Neural cell (in vitro differentiated cells): ENCODE data around the gene ZRANB3. TPM values are rescaled to one million over a fixed set of nuclear protein-coding genes. Genes with fewer than 3 reads are reported as not detected.

Experiments
- H2AFZ ChIP-seq: fragments of 200-600, 300-800 bp; sonication (generic), shearing (Covaris generic); 2 replicates; pipeline ENCODE4 v1.6.0; 2014; ENCODE audit warnings: low read depth, mild to moderate bottlenecking, antibody characterized with exemption, low read length, moderate library complexity
- H3F3A ChIP-seq: fragments of 200-600 bp; shearing (Covaris generic); 2 replicates; pipeline ENCODE4 v1.6.1; 2016; ENCODE audit warnings: mild to moderate bottlenecking, moderate library complexity, mixed read lengths, antibody characterized with exemption, low read length; ENCODE audit not compliant: insufficient read depth, poor library complexity, severe bottlenecking
- H3K27ac ChIP-seq: fragments of 200-600, 300-800 bp; sonication (generic), shearing (Covaris generic); 2 replicates; pipeline ENCODE4 v1.5.1; 2014; ENCODE audit warnings: mild to moderate bottlenecking, low read length, moderate library complexity
- H3K27me3 ChIP-seq: fragments of 300-800, 200-600 bp; sonication (generic), shearing (Covaris generic); 2 replicates; pipeline ENCODE4 v1.6.0; 2014; ENCODE audit warnings: mild to moderate bottlenecking, low read depth, low read length, moderate library complexity; ENCODE audit not compliant: insufficient read depth
- H3K36me3 ChIP-seq: fragments of 300-800, 200-600 bp; sonication (generic), shearing (Covaris generic); 2 replicates; pipeline ENCODE4 v1.5.1; 2014; ENCODE audit warnings: mild to moderate bottlenecking, antibody characterized with exemption, low read length, moderate library complexity; ENCODE audit not compliant: insufficient read depth
- H3K4me2 ChIP-seq: fragments of 300-800, 200-600 bp; sonication (generic), shearing (Covaris generic); 2 replicates; pipeline ENCODE4 v1.6.0; 2014; ENCODE audit warnings: mild to moderate bottlenecking, low read length
- H3K4me3 ChIP-seq: fragments of 300-800, 200-600 bp; sonication (generic), shearing (Covaris generic); 2 replicates; pipeline ENCODE4 v1.5.1; 2014; ENCODE audit warnings: mild to moderate bottlenecking, low read length, moderate library complexity
- H3K79me2 ChIP-seq: fragments of 200-600 bp; shearing (Covaris generic); replicated peaks from 2 replicates; pipeline ENCODE4 v1.6.0; 2014; ENCODE audit warnings: mild to moderate bottlenecking, low read length, moderate library complexity; ENCODE audit not compliant: insufficient read depth
- H3K9ac ChIP-seq: fragments of 300-800, 200-600 bp; sonication (generic), shearing (Covaris generic); 2 replicates; pipeline ENCODE4 v1.6.1; 2016; ENCODE audit warnings: mild to moderate bottlenecking, low read length, mixed read lengths
- H3K9me2 ChIP-seq: fragments of 200-600 bp; shearing (Covaris generic); 2 replicates; pipeline ENCODE4 v1.6.1; 2016; ENCODE audit warnings: mild to moderate bottlenecking, low read length, mixed read lengths; ENCODE audit not compliant: insufficient read depth
- H3K9me3 ChIP-seq: fragments of 200-600, 300-800 bp; sonication (generic), shearing (Covaris generic); 2 replicates; pipeline ENCODE4 v1.6.1; 2016; ENCODE audit warnings: mild to moderate bottlenecking, mixed run types, low read length, moderate library complexity, mixed read lengths
- H4K20me1 ChIP-seq: fragments of 200-600 bp; shearing (Covaris generic); 2 replicates; pipeline ENCODE4 v1.6.1; 2016; ENCODE audit warnings: mild to moderate bottlenecking, mixed run types; ENCODE audit not compliant: insufficient read depth
- EP300 ChIP-seq: fragments of 450-650 bp; conservative IDR thresholded peaks from 2 replicates; pipeline ENCODE4 v1.6.1; 2014; ENCODE audit warnings: antibody characterized with exemption, mild to moderate bottlenecking, moderate library complexity; ENCODE audit not compliant: poor library complexity, severe bottlenecking
- EZH2 ChIP-seq: fragments of 200-600, 300-800 bp; shearing (Covaris generic), sonication (generic); IDR thresholded peaks from 2 replicates; pipeline ENCODE4 v1.6.1; 2014; ENCODE audit warnings: antibody characterized with exemption, low read length, borderline replicate concordance, mild to moderate bottlenecking; ENCODE audit not compliant: insufficient read depth, poor library complexity, severe bottlenecking
- MXI1 ChIP-seq: fragments of 450-650 bp; conservative IDR thresholded peaks from 2 replicates; pipeline ENCODE4 v1.6.1; 2014; ENCODE audit warnings: antibody characterized with exemption, mild to moderate bottlenecking; ENCODE audit not compliant: poor library complexity, severe bottlenecking
- RAD21 ChIP-seq: fragments of 450-650 bp; conservative IDR thresholded peaks from 2 replicates; pipeline ENCODE4 v1.6.1; 2014; ENCODE audit warnings: antibody characterized with exemption, mild to moderate bottlenecking, moderate library complexity
- SMC3 ChIP-seq: fragments of 450-650 bp; conservative IDR thresholded peaks from 2 replicates; pipeline ENCODE4 v1.6.1; 2014; ENCODE audit warnings: antibody characterized with exemption, mild to moderate bottlenecking, moderate library complexity; ENCODE audit not compliant: poor library complexity
- TAF1 ChIP-seq: IDR thresholded peaks from 2 replicates; pipeline ENCODE4 v1.6.1; 2012; ENCODE audit warnings: low read depth
- polyA plus RNA-seq: library from polyadenylated mRNA; depleted of rRNA; stranded (reverse); fragments of >200 nt; gene quantifications from 2 replicates; pipeline ENCODE4 v1.2.3, GENCODE V29; 2014
- TF ChIP-seq, protein P1 (sequence below): IDR thresholded peaks from 2 replicates; pipeline ENCODE4 v1.6.1; 2012; ENCODE audit warnings: borderline replicate concordance
- TF ChIP-seq, protein P2 (sequence below): fragments of 450-650 bp; IDR thresholded peaks from 2 replicates; pipeline ENCODE4 v1.5.1; 2014; ENCODE audit warnings: antibody characterized with exemption, mild to moderate bottlenecking, moderate library complexity; ENCODE audit not compliant: poor library complexity, severe bottlenecking

The ZRANB3 gene
- polyA plus RNA-seq, 1 donor from 2014 or later = 3.5 TPM

DNA sequence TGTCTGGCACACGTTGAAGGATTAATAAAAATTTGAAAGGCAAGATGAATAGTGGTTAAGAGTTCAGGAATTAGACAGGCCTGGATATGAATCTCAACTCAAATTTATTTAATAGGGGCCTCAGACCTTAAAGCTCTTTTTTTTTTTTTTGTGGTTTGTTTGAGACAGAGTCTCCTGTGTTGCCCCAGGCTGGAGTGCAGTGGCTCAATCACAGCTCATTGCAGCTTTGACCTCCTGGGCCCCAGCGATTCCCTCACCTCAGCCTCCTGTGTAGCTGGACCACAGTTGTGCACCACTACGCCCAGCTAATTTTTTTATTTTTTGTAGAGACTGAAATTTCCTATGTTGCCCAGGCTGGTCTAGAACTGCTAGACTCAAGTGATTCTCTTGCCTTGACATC is 3.0 kb downstream of the ZRANB3 start:
- Histone ChIP-seq H3F3A (no peaks in the 10 kb centered on the region), H3K9me3 (no peaks in the 10 kb centered on the region), H3K9ac (no peak overlapping the region), H3K4me2 (no peak overlapping the region), H3K9me2 (no peaks in the 10 kb centered on the region), H3K27ac (no peak overlapping the region), H4K20me1 (no peaks in the 10 kb centered on the region), H3K27me3 (no peaks in the 10 kb centered on the region), H3K79me2 (peaks cover 6% of the 10 kb centered on the region), H2AFZ (no peak overlapping the region), H3K4me3 (no peak overlapping the region), H3K36me3 (no peaks in the 10 kb centered on the region)
- TF ChIP-seq SMC3 (no peak), EP300 (no peak), MXI1 (no peak), TAF1 (no peak), RAD21 (no peak), EZH2 (no peak)
- TF ChIP-seq, protein P1, sequence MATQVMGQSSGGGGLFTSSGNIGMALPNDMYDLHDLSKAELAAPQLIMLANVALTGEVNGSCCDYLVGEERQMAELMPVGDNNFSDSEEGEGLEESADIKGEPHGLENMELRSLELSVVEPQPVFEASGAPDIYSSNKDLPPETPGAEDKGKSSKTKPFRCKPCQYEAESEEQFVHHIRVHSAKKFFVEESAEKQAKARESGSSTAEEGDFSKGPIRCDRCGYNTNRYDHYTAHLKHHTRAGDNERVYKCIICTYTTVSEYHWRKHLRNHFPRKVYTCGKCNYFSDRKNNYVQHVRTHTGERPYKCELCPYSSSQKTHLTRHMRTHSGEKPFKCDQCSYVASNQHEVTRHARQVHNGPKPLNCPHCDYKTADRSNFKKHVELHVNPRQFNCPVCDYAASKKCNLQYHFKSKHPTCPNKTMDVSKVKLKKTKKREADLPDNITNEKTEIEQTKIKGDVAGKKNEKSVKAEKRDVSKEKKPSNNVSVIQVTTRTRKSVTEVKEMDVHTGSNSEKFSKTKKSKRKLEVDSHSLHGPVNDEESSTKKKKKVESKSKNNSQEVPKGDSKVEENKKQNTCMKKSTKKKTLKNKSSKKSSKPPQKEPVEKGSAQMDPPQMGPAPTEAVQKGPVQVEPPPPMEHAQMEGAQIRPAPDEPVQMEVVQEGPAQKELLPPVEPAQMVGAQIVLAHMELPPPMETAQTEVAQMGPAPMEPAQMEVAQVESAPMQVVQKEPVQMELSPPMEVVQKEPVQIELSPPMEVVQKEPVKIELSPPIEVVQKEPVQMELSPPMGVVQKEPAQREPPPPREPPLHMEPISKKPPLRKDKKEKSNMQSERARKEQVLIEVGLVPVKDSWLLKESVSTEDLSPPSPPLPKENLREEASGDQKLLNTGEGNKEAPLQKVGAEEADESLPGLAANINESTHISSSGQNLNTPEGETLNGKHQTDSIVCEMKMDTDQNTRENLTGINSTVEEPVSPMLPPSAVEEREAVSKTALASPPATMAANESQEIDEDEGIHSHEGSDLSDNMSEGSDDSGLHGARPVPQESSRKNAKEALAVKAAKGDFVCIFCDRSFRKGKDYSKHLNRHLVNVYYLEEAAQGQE = no peak

DNA sequence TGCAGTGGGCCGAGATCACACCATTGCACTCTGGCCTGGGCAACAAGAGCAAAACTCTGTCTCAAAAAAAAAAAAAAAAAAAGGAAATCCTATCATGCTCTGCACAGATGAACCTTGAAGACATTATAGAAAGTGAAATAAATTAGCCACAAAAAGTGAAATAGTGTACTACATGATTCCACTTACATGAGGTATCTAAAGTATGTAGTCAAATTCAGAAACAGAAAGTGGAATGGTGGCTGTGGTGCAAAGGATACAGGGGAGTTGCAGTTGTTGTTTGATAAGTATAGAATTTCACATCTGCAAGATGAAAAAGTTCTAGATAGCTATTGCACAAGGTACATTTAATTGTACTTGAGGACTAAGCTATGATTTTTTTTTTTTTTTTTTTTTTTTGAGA is 5.2 kb downstream of the ZRANB3 start:
- Histone ChIP-seq H2AFZ (no peak overlapping the region), H3K79me2 (peaks cover 5% of the 10 kb centered on the region), H3K9me3 (no peaks in the 10 kb centered on the region), H3K4me2 (no peak overlapping the region), H3K4me3 (no peak overlapping the region), H3K9me2 (no peaks in the 10 kb centered on the region), H3K36me3 (no peaks in the 10 kb centered on the region), H4K20me1 (no peaks in the 10 kb centered on the region), H3K9ac (no peak overlapping the region), H3K27me3 (no peaks in the 10 kb centered on the region), H3F3A (no peaks in the 10 kb centered on the region), H3K27ac (no peak overlapping the region)
- TF ChIP-seq EP300 (no peak), TAF1 (no peak), EZH2 (no peak), RAD21 (no peak), MXI1 (no peak)
- TF ChIP-seq, protein P2, sequence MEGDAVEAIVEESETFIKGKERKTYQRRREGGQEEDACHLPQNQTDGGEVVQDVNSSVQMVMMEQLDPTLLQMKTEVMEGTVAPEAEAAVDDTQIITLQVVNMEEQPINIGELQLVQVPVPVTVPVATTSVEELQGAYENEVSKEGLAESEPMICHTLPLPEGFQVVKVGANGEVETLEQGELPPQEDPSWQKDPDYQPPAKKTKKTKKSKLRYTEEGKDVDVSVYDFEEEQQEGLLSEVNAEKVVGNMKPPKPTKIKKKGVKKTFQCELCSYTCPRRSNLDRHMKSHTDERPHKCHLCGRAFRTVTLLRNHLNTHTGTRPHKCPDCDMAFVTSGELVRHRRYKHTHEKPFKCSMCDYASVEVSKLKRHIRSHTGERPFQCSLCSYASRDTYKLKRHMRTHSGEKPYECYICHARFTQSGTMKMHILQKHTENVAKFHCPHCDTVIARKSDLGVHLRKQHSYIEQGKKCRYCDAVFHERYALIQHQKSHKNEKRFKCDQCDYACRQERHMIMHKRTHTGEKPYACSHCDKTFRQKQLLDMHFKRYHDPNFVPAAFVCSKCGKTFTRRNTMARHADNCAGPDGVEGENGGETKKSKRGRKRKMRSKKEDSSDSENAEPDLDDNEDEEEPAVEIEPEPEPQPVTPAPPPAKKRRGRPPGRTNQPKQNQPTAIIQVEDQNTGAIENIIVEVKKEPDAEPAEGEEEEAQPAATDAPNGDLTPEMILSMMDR = no peak
- TF ChIP-seq, protein P1 = no peak
